Activated B cell treated with CpG ODN at 0.5 μM for 24 hours (primary cell): ENCODE measurements around the gene AOC1. TPM values are rescaled to one million over a fixed set of nuclear protein-coding genes. Genes with fewer than 3 reads are reported as not detected.

ENCODE experiments used
- ATAC-seq: fragments of 200-7000 bp; cut with Tn5 transposase; one replicate; pipeline ENCODE4 v1.10.0; 2021; ENCODE audit warnings: low read depth, mild to moderate bottlenecking, moderate library complexity
- CTCF ChIA-PET: fragments of 350-600 bp; sonication (Branson Sonifier 250); formaldehyde crosslinking; loops from one replicate; lab custom pipeline; 2021; ENCODE audit warnings: antibody characterized with exemption; lab: Charles Lee
- POLR2A ChIA-PET: fragments of 350-600 bp; sonication (Branson Sonifier 250); formaldehyde crosslinking; loops from one replicate; lab custom pipeline; 2021; ENCODE audit warnings: antibody characterized with exemption; lab: Charles Lee
- DNase-seq: peaks from one replicate; pipeline ENCODE4 v3.0.0; 2022
- H3K27ac Mint-ChIP-seq: one replicate; pipeline ENCODE4 v1.8.0; 2020; ENCODE audit warnings: mixed read lengths
- H3K27me3 Mint-ChIP-seq: one replicate; pipeline ENCODE4 v1.8.0; 2021; ENCODE audit warnings: mixed read lengths
- H3K36me3 Mint-ChIP-seq: one replicate; pipeline ENCODE4 v1.8.0; 2021; ENCODE audit warnings: low read depth, mixed read lengths
- H3K4me1 Mint-ChIP-seq: one replicate; pipeline ENCODE4 v1.8.0; 2021; ENCODE audit warnings: mixed read lengths
- H3K4me3 Mint-ChIP-seq: one replicate; pipeline ENCODE4 v1.8.0; 2020; ENCODE audit warnings: mild to moderate bottlenecking, mixed read lengths
- H3K9me3 Mint-ChIP-seq: one replicate; pipeline ENCODE4 v1.8.0; 2020; ENCODE audit warnings: mixed read lengths
- intact Hi-C: fragments of 100-400 bp; cut with micrococcal nuclease; formaldehyde crosslinking; loops from one replicate; pipeline ENCODE4 v1.15.1; 2024
- total RNA-seq: library from RNA; stranded (reverse); gene quantifications from 2 replicates; pipeline ENCODE4 v1.2.3, GENCODE V29; 2022
- TF ChIP-seq, protein P1 (sequence below): fragments of 200-600 bp; IDR thresholded peaks from one replicate; pipeline ENCODE4 v1.8.0; 2022; ENCODE audit warnings: antibody characterized with exemption, mild to moderate bottlenecking

The AOC1 gene
- total RNA-seq, 1 donor from 2014 or later, result not detected

DNA sequence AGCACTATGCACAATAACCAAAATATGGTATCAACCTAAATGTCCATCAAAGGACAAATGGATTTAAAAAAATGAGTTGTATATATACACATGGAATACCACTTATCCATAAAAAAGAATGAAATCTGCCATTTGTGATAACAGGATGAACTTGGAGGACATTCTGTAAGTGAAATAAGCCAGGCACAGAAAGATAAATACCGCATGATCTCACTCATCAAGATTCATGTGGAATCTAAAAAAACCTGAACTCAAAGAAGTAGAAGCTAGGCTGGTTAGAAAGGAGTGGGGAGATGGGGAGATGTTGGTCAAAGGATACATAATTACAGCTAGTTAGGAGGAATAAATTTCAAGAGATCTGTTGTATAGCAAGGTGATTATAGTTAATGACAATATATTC lies 17.3 kb upstream of the AOC1 start:
- Mint-ChIP-seq H3K27ac (no peak overlapping the region), H3K9me3 (no peaks in the 10 kb centered on the region), H3K4me3 (no peak overlapping the region), H3K27me3 (peaks cover 10% of the 10 kb centered on the region), H3K4me1 (no peaks in the 10 kb centered on the region), H3K36me3 (no peaks in the 10 kb centered on the region)
- DNase-seq (no peak), ATAC-seq (no peak)
- intact Hi-C loops, result no loop called here
- POLR2A ChIA-PET, result no interaction called here
- TF ChIP-seq, protein P1, sequence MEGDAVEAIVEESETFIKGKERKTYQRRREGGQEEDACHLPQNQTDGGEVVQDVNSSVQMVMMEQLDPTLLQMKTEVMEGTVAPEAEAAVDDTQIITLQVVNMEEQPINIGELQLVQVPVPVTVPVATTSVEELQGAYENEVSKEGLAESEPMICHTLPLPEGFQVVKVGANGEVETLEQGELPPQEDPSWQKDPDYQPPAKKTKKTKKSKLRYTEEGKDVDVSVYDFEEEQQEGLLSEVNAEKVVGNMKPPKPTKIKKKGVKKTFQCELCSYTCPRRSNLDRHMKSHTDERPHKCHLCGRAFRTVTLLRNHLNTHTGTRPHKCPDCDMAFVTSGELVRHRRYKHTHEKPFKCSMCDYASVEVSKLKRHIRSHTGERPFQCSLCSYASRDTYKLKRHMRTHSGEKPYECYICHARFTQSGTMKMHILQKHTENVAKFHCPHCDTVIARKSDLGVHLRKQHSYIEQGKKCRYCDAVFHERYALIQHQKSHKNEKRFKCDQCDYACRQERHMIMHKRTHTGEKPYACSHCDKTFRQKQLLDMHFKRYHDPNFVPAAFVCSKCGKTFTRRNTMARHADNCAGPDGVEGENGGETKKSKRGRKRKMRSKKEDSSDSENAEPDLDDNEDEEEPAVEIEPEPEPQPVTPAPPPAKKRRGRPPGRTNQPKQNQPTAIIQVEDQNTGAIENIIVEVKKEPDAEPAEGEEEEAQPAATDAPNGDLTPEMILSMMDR, result no peak
- CTCF ChIA-PET, result no interaction called here

DNA sequence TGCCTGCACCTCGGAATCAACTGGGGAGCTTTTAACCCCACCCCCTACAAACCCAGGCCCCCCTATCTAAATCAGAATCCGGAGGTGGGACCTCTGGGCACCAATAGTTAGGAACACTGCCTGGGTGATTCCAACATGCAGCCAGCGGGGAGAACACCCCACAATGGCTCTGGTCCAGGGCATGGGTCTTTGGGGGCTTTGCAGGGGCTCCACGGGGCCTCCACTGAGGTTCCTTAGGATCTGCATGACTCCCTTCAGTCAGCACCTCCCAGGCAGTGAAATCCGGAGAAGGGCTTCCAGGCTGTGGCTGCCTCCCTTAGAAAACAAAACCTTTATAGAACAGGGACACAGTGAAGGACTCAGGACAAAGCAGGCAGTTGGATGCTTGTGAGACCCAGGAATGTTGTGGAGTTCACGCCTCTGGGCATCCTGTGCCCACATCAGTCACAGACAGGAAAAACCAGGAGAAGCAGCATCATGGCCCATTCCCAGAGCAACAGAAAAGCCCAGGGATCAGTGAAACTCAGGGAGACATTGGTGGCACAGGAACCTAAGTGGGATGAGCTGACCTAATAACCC lies 16.5 kb upstream of the AOC1 start:
- H3K27me3 Mint-ChIP-seq, result peaks cover 10% of the 10 kb centered on the region
- H3K36me3 Mint-ChIP-seq, result no peaks in the 10 kb centered on the region
- TF ChIP-seq, protein P1, result no peak
- H3K4me3 Mint-ChIP-seq, result no peak overlapping the region
- DNase-seq (no peak), ATAC-seq (no peak)
- no peaks in the 10 kb centered on the region for H3K9me3 Mint-ChIP-seq
- ChIA-PET CTCF (no interaction called here), POLR2A (no interaction called here)
- intact Hi-C loops, result no loop called here
- no peak overlapping the region for H3K27ac Mint-ChIP-seq
- H3K4me1 Mint-ChIP-seq, result no peaks in the 10 kb centered on the region

DNA sequence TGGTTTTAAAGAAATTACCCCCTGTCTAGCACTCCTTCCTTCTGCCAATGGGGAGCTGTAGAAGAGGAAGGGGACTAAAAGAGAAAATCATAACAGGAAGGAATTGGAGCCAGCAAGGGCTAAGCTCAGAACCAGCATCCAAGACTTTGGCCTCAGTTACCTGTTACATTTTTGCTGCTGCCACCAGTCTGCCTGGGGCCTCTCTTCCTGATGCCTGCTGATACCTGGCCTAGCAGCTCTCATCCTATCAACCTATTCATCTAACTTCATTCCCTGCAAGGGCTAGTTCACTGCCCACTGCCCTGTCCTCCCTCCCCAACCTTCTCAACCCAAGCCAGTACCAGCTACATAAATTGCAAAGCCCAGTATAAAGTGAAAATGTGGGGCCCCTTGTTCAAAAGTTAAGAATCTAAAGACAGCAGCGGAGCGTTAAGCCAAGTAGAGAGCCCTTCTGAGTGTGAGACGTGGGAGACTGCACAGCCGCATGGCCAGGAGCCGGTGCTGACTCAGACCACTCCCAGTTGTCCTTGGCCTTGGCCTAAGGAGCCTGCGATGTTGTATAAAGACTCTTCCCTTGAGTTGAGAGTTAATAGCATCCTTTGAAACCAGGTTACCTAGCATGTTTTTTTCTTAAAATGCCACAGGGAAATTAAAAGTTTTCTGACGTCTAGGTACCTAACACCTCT lies 13.2 kb upstream of the AOC1 start:
- Mint-ChIP-seq H3K27ac (no peak overlapping the region), H3K27me3 (peaks cover 5% of the 10 kb centered on the region), H3K4me1 (no peaks in the 10 kb centered on the region), H3K4me3 (no peak overlapping the region), H3K9me3 (no peaks in the 10 kb centered on the region), H3K36me3 (no peaks in the 10 kb centered on the region)
- CTCF ChIA-PET, result no interaction called here
- DNase-seq, result no peak
- ATAC-seq, result no peak
- TF ChIP-seq, protein P1, result no peak
- POLR2A ChIA-PET, result no interaction called here
- intact Hi-C loops, result no loop called here

DNA sequence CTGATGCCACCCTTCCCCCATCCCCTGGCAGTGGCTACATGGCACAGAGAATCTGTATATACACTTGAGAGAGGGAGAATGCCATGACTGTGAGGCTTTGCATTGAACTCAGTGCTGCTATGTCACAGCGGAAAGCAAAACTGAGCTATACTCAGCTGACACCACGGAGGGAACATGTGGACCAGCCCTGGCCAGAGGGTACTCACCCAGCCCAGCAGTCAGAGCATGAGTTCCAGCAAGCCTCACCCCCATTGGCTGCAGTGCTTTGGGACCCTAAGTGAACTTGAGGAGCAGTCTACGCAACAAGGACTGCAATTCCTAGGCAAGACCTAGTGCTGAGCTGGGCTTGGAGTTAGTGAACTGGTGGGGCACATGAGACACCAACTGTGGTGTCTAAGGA lies 10.3 kb upstream of the AOC1 start:
- Mint-ChIP-seq H3K4me1 (no peaks in the 10 kb centered on the region), H3K4me3 (no peak overlapping the region), H3K27me3 (peaks cover 2% of the 10 kb centered on the region), H3K9me3 (no peaks in the 10 kb centered on the region), H3K27ac (no peak overlapping the region), H3K36me3 (no peaks in the 10 kb centered on the region)
- TF ChIP-seq, protein P1, result no peak
- intact Hi-C loops, result no loop called here
- no peak for ATAC-seq
- ChIA-PET CTCF (no interaction called here), POLR2A (no interaction called here)
- DNase-seq, result no peak

DNA sequence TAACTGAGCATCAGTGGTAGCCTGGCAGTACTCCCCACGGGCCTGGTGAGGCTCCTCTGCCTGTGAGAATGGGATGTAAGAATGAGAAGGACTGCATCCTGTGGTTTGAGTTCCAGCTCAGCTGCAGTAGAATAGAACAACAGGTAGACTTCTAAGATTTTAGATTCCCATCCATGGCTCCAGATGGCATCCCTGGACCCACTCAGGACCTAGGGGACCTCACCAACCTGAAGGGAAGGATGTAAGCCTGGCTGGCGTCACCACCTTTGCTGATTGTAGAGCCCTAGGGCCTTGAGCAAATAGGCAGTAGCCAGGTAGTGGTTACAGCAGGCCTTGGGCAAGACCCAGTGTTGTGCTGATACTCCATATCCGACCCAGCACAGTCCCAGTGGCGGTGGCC lies 9.6 kb upstream of the AOC1 start:
- Mint-ChIP-seq H3K27ac (no peak overlapping the region), H3K27me3 (peaks cover 2% of the 10 kb centered on the region), H3K4me3 (no peak overlapping the region), H3K4me1 (no peaks in the 10 kb centered on the region), H3K9me3 (no peaks in the 10 kb centered on the region), H3K36me3 (no peaks in the 10 kb centered on the region)
- TF ChIP-seq, protein P1, result no peak
- no peak for ATAC-seq
- ChIA-PET CTCF (no interaction called here), POLR2A (no interaction called here)
- intact Hi-C loops, result no loop called here
- DNase-seq, result no peak
